Activated naive CD4-positive, alpha-beta T cell treated with Interleukin-2 at 50 U/mL for 16 hours (primary cell): ENCODE data around the gene TIAM1.

Experiments
- DNase-seq: peaks from one replicate; pipeline ENCODE4 v3.0.0-alpha.2; 2020

Gene TIAM1

DNA sequence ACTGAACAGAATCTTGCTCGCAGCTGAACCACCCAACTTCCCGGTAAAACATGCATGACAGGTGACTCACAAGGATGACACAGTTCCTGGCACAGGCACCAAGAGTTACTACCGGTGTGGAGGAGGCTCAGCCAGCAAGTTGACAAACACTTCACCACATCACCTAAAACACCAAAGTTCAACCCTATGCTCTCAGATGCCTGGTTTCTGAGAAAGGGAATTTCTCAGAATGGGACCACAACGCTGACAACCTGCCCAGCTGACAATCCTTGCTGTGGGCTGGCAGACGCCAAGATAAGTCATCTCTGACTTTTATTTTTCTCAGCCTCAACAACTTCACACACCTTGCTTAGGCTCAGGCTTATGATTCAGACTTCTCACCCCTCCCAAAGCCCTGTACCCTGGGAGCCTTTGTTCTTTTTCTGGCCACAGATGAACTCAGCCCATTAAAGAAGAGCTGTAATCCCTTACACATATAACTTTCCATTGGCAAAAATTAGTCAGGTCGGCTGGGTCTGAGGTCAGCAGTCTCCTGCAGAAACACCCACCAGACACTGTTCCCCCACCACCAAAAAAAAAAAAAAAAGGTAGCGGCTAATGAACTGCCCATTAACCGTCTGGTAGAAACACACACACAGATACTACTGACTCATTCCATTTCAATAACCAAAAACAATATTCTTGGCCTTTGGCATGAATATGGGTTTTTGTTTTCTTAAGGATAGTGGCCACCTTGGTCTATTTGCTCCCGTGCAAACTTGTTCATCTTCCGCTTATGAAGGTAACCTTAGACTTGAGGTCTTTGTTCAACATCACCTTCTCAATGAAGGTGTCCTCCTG lies 10.8 kb upstream of the TIAM1 start:
- DNase-seq = peak; percentile 79

DNA sequence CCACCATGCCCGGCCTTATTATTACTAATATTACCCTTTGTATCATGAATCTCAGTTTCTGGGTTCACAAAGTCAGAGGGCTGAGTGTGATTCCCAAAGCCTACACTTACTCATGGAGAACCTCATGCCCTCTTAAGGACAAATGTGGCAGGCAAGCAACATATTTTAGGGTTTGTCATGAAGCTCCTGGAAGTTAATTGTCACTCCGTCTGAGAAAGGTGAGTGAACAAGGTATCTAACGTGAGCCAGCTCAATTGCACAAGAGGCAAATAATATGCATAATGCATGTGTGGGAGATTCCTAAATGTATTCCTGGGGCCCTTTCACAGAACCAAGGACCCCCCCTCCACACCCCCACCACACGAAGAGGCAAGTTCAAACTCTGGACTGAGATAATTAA lies 10.1 kb upstream of the TIAM1 start:
- DNase-seq = no peak

DNA sequence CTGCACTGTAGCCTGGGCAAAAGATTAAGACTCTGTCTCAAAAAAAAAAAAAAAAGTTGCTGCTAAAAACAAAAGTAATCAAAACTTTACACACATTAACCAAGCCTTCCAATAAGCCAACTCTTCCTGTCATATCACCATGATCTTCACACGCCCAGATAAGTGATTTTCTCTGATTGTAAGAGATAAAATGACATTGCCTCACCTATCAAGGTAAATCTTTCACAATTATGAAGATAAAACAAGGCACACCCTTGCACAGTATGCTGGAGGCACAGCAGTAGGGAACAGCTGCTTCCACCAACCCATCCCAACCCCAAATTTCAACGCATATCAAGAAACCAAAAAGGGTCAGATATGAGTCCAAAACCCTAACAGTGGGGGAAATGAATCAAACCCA lies 8.8 kb upstream of the TIAM1 start:
- DNase-seq = no peak

DNA sequence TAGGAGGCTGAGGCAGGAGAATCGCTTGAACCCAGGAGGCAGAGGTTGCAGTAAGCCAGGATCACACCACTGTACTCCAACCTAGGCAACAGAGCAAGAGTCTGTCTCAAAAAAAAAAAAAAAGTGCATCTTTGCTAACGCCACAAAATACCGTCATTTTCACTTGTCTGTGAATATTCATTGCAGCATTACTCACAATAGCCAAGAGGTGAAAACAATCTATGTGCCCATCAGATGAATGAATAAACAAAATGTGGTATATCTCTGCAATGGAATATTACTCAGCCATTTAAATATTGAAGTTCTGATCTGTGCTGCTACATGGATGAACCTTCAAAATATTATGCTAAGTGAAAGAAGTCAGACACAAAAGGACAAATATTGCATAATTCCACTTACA lies 7.9 kb upstream of the TIAM1 start:
- DNase-seq = no peak

DNA sequence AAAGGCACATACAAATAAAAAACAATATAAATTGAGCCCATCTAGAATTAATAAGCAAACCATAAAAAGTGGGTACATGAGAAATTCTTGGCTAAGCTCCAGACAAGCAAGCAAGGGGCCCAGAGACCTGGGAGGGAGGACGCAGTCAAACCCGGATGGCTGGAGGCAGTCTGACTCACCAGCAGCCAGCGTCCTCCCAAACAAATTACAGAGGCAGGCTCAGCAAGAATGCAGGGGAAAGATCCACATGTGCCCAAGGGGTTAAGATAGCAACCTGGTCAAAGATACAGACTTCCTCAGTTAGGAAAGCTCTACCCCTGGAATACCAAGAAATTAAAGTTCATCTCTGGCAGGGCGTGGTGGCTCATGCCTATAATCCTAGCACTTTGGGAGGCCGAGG lies 7.4 kb upstream of the TIAM1 start:
- no peak for DNase-seq

DNA sequence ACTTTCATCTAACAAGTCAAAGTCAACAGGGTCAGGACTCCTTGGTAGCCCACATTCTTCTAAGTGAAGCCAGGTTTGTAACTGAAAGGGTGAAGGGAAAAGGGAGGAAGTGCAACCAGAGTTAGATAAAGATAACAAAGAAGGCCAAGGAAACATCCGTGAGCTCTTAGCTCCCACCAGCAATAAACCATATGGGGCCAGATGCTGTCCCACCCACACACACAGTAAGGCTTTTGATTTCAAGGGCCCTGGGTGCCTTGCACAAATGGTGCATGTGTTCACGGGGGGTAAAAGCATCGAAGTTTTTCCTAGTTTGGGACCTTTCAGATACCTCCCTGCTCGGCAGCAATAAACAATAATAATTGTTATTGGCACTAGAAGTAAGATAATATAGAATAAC lies 5.1 kb upstream of the TIAM1 start:
- DNase-seq = no peak

DNA sequence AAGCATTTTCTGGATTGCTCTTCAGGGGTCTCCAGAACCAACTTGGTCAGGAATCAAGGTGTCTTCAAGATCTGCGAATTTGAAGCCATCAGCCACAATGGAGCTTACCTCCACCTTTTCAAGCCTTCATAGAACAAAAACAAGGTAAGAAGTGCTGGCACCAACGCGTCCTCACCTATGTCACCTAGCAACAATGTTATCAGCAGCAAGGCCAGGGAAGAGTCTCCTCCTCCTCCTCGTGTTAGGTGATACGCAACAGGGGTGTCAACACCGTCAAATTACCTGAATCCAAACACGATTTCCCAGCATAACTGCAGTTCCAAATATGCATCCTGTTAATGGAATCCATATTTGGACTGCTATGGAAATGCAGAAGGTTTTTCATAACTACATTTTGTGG lies 4.1 kb upstream of the TIAM1 start:
- DNase-seq = no peak

DNA sequence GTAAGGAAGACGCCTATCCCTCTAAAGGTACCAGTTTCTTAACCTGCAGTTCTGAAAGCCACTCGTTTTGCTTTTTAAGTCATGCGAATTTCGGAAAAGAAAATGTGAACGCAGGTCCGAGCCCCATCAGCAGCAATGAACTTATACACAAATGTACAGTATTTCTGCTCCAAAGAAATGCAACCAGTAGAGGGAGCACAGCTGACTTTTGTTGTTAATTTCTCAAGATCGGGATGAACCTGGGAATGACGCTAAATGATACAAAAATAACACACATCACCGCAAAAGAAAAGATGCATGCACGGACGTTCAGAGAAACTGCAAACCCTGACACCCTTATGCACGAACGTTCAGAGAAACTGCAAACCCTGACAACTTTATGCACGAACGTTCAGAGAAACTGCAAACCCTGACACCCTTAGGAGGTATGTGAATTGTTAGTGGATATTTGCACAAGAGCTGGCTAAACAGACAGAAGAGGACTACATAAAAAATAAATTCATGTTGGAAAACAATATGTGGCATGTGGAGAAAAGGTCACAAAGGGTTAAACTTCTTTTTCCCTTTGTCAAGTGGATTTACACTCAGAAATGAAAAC lies 3.5 kb upstream of the TIAM1 start:
- no peak for DNase-seq

DNA sequence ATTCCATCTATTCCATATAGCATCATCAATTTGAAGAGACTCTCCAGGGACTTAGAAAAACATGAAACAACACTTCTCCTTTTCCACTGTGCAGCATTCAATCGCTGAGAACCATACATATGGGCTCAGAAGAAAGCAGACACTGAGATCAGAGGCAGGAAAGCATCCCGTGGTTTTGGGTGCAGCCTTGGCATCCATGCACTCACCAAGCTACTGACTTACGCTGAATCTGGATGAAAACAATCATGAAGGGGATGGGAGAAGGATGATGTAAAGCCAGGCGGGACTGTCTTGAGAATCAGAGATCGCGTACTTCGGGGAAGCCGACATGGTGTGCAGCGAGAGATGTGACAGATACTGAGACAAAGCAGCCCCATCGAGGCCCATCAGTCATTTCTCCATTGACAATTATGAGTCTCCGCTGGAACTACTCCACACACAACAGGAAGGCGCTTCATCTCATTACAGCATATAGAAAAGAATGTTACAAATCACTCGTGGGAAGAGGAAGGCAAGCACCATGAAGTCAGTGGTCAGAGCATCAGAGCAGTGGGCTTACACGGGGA lies 2.3 kb upstream of the TIAM1 start:
- no peak for DNase-seq

DNA sequence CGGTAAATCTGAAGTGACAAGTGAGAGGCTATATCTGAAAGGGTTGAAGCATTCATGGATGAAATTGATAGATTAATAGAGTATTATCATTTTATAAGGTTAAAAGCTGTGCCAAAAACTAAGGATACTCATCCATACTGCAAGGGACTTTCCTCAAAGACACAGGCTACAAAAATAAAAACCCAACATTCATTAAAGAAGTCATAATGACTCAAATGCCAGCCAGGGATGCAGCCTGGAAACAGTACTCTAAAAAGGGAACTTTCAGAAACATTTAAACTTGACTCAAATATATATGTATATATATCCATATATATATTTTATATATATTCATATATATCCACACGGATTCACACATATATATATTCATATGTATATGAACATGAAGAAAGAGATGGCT lies 1.1 kb upstream of the TIAM1 start:
- DNase-seq = no peak

DNA sequence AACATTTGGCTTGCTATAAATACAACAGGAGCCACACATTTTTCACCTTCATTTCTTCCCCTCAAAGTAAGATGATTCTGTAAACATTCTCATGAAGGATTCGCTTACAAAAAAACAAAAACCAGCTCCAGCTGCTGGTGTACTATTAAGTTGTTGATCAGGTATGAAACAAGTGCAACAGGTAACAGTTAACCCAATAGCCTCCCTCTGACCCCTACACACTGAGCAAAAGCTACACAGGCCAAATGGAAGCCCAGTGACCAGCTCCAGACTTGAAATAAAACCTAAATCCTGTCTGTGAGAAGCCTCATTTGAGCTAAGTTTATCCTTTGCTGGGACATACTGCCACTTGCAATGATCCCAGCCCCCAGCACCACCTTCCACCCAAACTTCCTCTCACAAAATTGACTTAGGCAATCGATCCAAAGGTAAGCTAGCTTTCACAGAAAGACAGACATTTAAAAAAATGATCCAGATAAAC lies 991 bp downstream of the TIAM1 start:
- DNase-seq = no peak

DNA sequence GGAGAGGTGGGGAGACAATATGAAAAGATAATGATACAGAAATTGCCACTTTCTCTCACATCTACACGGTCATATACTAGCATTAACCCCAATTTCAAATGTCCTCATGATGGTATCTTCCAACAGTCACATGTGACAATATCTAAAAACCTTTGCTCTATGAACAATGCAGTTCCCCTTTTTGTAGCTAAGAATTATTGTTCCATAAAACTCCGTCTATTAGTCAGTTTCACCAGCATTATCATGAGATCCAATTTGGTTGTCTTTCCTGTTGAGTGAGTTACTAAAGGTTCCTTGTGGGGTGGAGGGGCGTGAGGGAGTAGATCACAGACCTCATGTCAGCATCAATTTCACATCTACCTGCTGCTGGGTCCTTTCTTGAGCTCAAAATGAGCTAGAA lies 1.7 kb downstream of the TIAM1 start:
- no peak for DNase-seq

DNA sequence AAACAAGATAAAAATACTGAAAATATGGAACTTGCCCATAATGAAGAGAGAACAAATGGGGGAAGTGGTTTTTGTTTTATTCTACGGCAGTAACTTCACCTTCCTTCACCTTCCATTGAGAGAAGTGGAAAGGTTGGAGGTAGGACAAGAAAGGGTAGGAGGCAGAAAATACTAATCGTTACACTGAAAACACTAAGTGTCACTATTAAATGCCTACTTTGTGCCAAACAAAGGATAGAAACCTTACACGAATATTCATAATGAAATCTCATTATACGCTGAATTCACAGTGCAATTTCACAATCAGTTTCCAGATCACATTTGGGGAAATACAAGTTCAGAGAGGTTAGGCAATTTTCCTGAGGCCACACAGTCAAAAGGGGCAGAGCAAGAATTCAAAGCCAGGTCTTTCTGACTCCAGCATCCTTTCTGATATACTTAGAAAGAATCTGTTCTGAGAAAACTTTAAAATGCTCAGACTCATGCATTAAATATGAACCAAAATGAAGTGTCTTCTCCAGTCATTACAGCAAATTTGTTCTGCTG lies 3.0 kb downstream of the TIAM1 start:
- DNase-seq = no peak

DNA sequence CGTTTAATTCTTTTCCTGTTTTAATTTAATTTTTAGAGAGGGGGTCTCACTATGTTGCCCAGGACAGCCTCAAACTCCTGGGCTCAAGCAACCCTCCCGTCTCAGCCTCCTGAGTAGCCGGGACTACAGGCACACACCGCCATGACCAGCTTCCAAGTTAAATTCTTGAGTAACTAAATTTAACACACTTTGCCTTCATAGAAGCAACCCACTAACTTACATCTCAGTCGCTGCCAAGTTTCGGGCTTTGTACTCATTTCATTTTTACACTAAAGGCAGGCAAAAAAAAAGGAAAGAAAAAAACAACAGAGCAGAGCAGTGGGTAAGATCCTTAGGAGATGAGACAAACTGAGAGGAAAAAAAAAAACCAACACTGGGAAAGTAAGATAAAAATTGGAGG lies 3.5 kb downstream of the TIAM1 start:
- DNase-seq = no peak

DNA sequence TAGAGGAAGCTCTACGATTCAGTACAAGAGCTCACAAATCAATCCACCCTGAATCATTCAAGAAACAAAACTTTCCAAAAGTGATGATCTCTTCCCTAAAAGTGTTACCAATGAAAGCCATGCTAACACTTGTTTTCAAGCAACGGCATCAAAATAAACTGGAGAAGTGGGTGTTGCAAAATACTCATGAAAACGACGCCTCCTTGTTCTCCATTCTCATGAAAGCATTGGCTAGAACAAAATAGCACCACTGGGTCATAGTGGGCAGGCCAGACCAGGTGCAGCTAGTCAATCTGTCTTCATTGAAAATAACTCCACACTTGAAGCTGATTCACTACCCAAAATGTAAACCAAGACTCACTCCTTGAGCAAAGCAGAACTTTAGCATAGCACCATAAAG lies 4.3 kb downstream of the TIAM1 start:
- no peak for DNase-seq

DNA sequence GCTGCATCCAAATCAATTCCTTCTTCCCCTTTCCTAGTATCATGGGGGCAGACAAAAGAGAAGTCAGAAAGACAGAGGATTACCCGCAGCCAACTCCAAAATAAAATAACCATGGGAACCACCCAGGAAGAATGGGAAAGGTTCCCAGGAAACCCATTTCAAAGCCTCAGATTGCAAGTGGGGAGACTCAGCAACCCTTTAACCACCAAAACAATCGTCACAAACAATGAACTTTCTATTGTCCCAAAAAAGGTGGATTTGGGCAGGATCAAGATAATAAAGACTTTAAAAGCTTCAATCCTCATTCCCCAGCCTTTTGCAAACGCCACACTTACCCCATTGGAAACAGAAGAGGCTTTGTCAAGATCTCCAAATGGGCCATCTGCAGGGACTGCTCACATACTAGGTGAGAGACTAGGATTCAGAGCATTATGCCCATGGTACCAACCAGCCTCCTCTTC lies 5.1 kb downstream of the TIAM1 start:
- DNase-seq = no peak

DNA sequence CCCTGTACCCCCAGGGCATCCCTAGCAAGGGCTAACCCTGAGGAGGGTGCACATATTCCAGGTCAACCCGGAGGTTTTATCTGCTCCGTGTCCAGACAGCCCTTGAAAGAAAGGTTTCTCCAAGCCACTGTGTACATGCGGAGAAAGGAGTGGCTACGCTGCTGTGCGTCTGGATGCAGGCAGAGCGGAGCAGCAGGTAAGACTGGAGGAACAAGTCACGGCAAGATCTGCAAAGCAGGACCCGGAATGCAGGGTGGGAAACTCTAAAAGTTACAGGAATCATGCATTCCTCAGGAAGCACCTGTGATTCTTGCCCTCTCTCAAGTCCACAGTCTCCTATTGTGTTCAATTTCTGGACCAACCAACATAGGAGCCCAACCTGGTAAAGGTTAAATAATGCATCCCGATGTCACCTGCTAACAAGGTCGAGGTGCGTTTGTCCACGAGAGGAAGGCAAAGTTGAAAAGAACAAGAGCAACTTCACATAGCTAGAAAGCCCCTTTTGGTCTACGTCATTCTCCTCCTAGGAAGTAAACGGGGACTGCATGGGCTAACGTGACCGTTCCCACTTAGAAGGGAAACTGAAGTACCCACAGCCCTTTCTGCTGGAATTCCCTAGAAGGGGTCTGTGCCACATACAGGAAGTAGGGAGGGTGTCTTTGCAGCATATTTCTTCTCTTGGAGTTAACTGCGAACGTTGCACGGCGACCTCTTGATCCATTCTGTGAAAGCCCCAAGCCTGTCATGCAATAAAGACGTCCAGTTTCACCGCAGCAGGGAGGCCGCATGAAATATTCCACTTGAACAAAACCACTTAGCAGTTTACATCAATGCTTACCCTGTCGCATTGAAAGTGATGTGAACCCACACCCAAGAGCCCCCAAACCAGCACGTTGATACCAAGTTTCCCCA lies 5.8 kb downstream of the TIAM1 start:
- no peak for DNase-seq

DNA sequence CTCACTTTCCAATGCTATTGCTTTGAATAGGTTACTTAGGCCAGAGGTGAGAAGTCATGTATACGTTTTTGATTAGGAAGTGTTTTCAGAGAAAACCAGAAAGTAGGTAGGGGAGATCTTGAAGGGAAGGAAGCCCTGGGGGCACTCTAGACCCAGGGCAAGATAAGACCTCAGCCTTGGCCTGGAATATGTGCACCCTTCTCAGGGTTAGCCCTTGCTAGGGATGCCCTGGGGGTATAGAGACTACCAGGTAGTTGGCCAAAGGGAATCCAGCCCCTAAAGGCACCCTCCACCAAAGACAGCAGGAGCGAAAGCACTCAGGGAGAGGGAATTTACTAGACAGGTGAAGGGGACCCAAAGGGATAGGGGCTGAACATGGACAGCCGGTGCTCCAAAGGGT lies 7.0 kb downstream of the TIAM1 start:
- DNase-seq = no peak

DNA sequence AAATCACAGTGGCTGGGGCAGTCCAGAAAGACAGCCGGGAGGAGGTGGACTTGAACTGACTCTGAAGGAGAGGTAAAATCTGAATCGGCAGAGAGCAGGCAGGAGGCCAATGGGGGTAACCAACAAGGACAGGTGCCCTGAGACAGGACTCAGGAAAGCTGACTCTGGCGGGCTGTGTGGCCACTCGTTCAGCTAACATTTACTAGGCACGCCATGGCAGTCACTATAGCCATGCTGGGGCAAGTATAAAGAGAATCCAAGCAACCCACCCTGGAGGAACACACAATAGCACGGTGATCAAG lies 7.4 kb downstream of the TIAM1 start:
- DNase-seq = no peak

DNA sequence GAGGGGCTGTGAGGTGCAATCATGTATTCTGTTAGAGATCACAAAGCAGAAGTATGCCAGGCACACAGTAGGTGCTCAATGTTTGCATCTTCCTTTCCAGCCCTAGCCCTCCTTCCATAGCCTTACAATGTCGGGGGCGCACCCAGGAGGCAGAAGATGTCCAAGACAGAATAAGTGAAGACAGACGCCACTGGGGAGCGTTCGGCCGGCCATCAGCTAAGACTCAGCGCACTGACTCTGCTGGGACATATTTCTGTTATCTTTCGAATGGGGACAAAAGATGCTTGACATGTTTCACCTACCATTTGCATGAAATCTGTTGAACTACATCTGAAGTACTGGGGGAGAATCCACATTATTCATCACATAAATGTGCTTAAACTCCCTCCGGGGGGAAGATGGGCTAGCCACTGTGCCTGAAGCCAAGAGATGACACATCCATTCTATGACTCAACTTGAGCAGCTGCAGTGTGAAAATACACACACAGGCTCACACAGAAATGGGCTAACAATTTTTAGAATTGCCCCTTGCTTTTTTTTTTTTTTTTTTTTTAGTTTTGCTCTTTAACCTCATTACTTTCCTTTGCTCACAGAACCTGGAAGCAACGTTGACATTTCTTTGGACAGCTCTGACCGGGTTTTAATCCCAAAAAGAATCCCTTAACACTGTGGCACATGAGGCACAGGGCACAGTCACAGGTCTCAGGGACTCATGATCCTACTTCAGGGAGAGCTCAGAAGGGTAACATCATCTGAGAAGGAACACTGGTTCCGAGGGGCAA lies 7.9 kb downstream of the TIAM1 start:
- peak; percentile 35 for DNase-seq

DNA sequence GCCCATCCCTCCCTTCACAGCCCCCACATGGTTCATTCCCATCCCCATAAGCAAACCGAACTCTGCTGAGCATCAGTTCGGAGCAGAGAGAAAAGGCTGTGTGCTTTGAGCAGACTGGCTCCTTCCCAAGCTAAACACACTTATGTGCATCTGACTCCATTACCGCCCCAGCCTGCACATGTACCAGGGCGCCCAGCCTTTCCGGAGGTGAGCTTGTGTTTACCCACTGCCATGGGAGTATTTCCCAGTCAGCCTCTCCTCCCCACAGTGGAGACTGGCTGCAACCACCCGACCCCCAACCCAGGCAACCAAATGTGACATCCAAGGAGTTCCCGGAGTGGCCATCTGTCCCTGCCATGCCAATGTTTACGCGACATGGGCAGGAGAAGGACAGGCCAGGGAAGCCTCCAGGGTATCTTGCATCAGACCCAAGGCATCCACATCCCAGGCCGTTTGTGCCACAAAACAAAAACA lies 9.4 kb downstream of the TIAM1 start:
- no peak for DNase-seq

DNA sequence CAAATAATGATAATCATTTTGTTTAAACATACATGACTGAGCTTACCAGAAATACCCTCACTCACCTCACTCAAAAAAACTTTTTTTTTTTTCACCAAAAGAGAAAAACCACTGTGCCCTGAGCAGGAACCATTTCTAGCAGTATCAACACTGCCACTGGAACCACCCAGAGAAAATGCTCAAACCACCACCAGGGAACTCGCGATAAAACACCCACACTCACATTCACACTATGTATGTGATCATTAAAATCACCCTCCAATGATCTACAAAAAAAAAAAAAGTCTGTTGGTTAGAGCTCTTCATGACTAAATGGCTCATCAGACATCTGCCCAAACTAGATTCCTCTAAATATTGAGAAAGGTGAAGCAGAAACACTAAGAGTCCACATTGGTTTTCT lies 11.5 kb downstream of the TIAM1 start:
- no peak for DNase-seq
